HEK293T (cell line): ENCODE results near the gene PRIM2.

Experiments used
- BHLHE40 ChIP-seq: fragments of 450-650 bp; IDR thresholded peaks from 2 replicates; pipeline ENCODE4 v1.6.1; 2016; ENCODE audit warnings: mild to moderate bottlenecking, moderate library complexity, borderline replicate concordance
- FOXA1 ChIP-seq: fragments of 450-650 bp; IDR thresholded peaks from 2 replicates; pipeline ENCODE4 v1.6.1; 2016; ENCODE audit warnings: mild to moderate bottlenecking
- PKNOX1 ChIP-seq: fragments of 450-650 bp; IDR thresholded peaks from 2 replicates; pipeline ENCODE4 v1.6.1; 2016
- SP1 ChIP-seq: fragments of 450-650 bp; IDR thresholded peaks from 2 replicates; pipeline ENCODE4 v1.6.1; 2017
- SUZ12 ChIP-seq: fragments of 450-650 bp; IDR thresholded peaks from 2 replicates; pipeline ENCODE4 v1.6.1; 2016; ENCODE audit warnings: mild to moderate bottlenecking
- ZNF384 ChIP-seq: fragments of 450-650 bp; IDR thresholded peaks from 2 replicates; pipeline ENCODE4 v1.6.1; 2016

- TF ChIP-seq SP1 (no peak), FOXA1 (no peak), ZNF384 (no peak), BHLHE40 (no peak), PKNOX1 (no peak), SUZ12 (no peak)
Observed at GRCh38 chr6:57305107-57305506, 12.3 kb upstream of the PRIM2 start.
